Posterior cingulate gyrus (tissue), 11 donors: Measurements from ENCODE around the gene USP15.

ENCODE experiments used
- DNase-seq, 10 donors: peaks; one replicate each; pipeline versions ENCODE4 v3.0.0 to v3.0.0-alpha.2; 2020 to 2021; ENCODE audit warnings: mixed read lengths in 3 of 10
- intact Hi-C: fragments of 100-400 bp; cut with DNase I; formaldehyde crosslinking; loops from one replicate; pipeline ENCODE4 v1.15.1; 2023

The USP15 gene

GRCh38 chr12:62278022-62278421 lies 17.8 kb downstream of the USP15 start:
- DNase-seq = no peak
- intact Hi-C loops = no loop called here

- intact Hi-C loops = no loop called here
- no peak for DNase-seq
Measured at GRCh38 chr12:62279058-62279457, 18.9 kb downstream of the USP15 start.

GRCh38 chr12:62279961-62280360 lies 19.8 kb downstream of the USP15 start:
- intact Hi-C loops = no loop called here
- no peak for DNase-seq

GRCh38 chr12:62282057-62282774 lies 22.0 kb downstream of the USP15 start:
- intact Hi-C loops = no loop called here

GRCh38 chr12:62284749-62285148 lies 24.5 kb downstream of the USP15 start:
- DNase-seq = no peak
- intact Hi-C loops = no loop called here

More at GRCh38 chr12:62282057-62282774, 22.0 kb downstream of the USP15 start:
- DNase-seq = no peak

- no peak for DNase-seq
- intact Hi-C loops = no loop called here
Measured at GRCh38 chr12:62285284-62285683, 25.1 kb downstream of the USP15 start.

- intact Hi-C loops = no loop called here
- DNase-seq = no peak
Measured at GRCh38 chr12:62288328-62288727, 28.1 kb downstream of the USP15 start.

GRCh38 chr12:62290846-62291245 lies 30.6 kb downstream of the USP15 start:
- DNase-seq = no peak
- intact Hi-C loops = no loop called here

- DNase-seq = peak in 1 of 10 donors; percentile 70
- intact Hi-C loops = no loop called here
Measured at GRCh38 chr12:62291864-62292760, 31.9 kb downstream of the USP15 start.

- intact Hi-C loops = no loop called here
- peak in 1 of 10 donors; percentile 30 for DNase-seq
Measured at GRCh38 chr12:62292761-62293344, 32.6 kb downstream of the USP15 start.

GRCh38 chr12:62294378-62294777 lies 34.2 kb downstream of the USP15 start:
- DNase-seq = no peak
- intact Hi-C loops = no loop called here

- intact Hi-C loops = no loop called here
- DNase-seq = no peak
Measured at GRCh38 chr12:62296001-62296400, 35.8 kb downstream of the USP15 start.

GRCh38 chr12:62297321-62297720 lies 37.1 kb downstream of the USP15 start:
- DNase-seq = no peak
- intact Hi-C loops = no loop called here

- intact Hi-C loops = no loop called here
- DNase-seq = no peak
Measured at GRCh38 chr12:62299617-62300016, 39.4 kb downstream of the USP15 start.

GRCh38 chr12:62301080-62301798 lies 41.0 kb downstream of the USP15 start:
- intact Hi-C loops = no loop called here

GRCh38 chr12:62301799-62302133 lies 41.6 kb downstream of the USP15 start:
- intact Hi-C loops = no loop called here
- no peak for DNase-seq

More at GRCh38 chr12:62301080-62301798, 41.0 kb downstream of the USP15 start:
- DNase-seq = no peak

GRCh38 chr12:62304560-62304959 lies 44.4 kb downstream of the USP15 start:
- intact Hi-C loops = no loop called here
- no peak for DNase-seq

- no peak for DNase-seq
- intact Hi-C loops = no loop called here
Measured at GRCh38 chr12:62305778-62306177, 45.6 kb downstream of the USP15 start.

- no peak for DNase-seq
- intact Hi-C loops = no loop called here
Measured at GRCh38 chr12:62306569-62307530, 46.6 kb downstream of the USP15 start.

- intact Hi-C loops = no loop called here
- DNase-seq = no peak
Measured at GRCh38 chr12:62308201-62308600, 48.0 kb downstream of the USP15 start.
